Adipose tissue (tissue), 3 donors: ENCODE data around the gene ZNF746. TPM values are rescaled to one million over a fixed set of nuclear protein-coding genes. Genes with fewer than 3 reads are reported as not detected.

Experiments
- H3K27ac ChIP-seq: one replicate; pipeline ENCODE4 v1.5.1; 2013; ENCODE audit warnings: low read depth, low read length
- WGBS, 3 donors: extraction: QIAGEN DNeasy Blood & Tissue Kit; methylation state at CpG; one replicate each; pipeline ENCODE4 v1.1.7; 2013; 5-methylcytosine and 5-hydroxymethylcytosine counted together
- polyA plus RNA-seq, 3 donors: library from polyadenylated mRNA; stranded (reverse); fragments of 200-250 nt; gene quantifications; one replicate each; pipeline ENCODE4 v1.2.3, GENCODE V29; 2013
- donor health status: healthy with polysubstance abuse.
- donor health status: Bipolar disorder and iron deficiency.
- donor health status: healthy.

The ZNF746 gene
- polyA plus RNA-seq, 3 donors = 4.1 to 8.8 (median 7.9) TPM

DNA sequence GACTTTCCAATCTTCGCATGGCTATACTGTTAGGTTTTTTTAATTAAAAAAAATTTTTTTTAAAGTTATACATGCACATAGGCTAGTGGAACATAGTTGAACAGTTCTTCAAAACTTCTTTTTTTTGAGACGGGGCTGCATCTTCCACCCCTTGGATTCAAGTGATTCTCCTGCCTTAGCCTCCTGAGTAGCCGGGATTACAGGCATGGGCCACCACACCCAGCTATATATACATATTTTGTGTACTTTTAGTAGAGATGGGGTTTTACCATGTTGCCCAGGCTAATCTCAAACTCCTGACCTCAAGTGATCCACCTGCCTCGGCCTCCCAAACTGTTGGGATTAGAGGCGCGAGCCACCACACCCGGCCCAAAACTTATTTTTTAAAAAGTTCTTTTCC is 54.1 kb downstream of the ZNF746 start:
- no peak overlapping the region for H3K27ac ChIP-seq
- 95 to 98% (median 95%) methylated on average over 7 of the region's 7 CpGs for WGBS, 3 donors

DNA sequence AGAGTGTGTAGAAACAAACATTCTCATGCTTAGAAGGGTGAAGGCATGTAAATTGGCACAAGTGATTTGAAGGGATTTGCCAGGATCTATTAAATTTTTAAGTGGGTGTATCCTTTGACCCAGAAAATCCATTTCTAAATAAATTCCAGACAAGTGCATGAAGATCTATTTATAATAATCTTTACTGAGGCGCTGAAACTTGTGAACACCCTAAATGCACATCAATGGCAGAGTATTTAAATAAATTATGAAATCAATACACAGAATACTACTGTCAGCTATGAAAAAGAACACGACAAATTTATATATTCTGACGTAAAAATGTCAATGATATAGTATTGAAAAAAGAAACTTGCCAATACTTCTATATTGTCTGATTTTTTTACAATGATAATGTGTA is 54.7 kb downstream of the ZNF746 start:
- 80 to 95% (median 81%) methylated on average over 3 of the region's 3 CpGs for WGBS, 3 donors
- H3K27ac ChIP-seq = no peak overlapping the region

DNA sequence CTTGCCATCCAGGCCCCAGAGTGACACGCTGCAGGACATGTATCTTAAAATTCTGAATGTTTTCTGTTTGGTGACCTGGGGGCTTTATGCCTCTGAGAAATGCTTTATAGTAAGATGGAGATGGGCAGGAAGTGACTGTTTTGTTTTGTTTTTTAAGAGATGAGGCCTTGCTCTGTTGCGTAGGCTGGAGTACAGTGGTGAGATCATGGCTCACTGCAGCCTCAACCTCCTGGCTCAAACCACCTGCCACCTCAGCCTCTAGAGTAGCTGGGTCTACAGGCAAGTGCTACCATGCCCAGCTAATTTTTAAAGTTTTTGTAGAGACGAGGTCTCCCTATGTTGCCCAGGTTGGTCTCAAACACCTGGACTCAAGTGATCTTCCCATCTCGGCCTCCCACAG is 57.4 kb downstream of the ZNF746 start:
- WGBS, 3 donors = 80 to 85% (median 85%) methylated on average over 4 of the region's 4 CpGs

DNA sequence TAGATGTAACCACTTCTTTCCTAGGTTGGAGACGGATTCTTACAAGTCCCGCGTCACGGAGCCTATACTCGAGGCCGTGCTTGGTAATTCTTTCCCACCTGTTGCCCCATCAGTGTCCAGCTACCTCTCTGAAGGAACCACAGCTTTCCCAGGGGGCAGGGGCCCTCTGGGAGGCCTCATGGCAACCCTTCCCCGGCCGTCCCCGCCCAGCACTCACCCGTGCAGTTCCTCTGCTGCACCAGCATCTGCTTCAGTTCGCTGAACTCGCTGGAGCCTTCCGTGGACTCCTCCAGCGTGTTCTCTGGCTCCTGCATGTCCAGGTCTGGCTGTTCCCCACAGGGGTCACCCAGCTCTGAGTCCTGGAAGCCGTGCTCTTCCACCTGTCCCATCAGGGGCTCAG is 61.3 kb downstream of the ZNF746 start:
- H3K27ac ChIP-seq = no peak overlapping the region
- WGBS, 3 donors = 95 to 96% (median 95%) methylated on average over 15 of the region's 15 CpGs

More for the DNA sequence above, 57.4 kb downstream of the ZNF746 start:
- no peak overlapping the region for H3K27ac ChIP-seq

DNA sequence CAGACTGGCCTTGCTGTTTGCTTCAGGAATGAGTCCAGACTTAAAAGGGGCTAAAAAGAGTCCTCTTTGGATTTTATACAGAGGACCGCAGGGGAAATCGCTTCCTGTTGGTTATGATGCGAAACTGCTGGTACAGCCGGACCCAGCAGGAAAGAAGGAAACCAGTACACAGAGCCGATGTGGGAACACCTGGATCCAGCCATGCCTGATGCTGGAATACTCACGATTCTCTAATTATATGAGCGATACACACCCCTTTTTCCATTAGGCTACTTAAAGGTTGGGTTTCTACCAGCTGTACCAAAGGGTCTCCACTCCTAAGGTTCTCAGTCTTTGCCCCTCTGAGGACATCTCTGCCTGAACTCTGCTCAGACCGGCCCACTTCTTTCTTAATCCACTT is 64.5 kb downstream of the ZNF746 start:
- no peak overlapping the region for H3K27ac ChIP-seq
- 91 to 97% (median 96%) methylated on average over 8 of the region's 8 CpGs for WGBS, 3 donors

DNA sequence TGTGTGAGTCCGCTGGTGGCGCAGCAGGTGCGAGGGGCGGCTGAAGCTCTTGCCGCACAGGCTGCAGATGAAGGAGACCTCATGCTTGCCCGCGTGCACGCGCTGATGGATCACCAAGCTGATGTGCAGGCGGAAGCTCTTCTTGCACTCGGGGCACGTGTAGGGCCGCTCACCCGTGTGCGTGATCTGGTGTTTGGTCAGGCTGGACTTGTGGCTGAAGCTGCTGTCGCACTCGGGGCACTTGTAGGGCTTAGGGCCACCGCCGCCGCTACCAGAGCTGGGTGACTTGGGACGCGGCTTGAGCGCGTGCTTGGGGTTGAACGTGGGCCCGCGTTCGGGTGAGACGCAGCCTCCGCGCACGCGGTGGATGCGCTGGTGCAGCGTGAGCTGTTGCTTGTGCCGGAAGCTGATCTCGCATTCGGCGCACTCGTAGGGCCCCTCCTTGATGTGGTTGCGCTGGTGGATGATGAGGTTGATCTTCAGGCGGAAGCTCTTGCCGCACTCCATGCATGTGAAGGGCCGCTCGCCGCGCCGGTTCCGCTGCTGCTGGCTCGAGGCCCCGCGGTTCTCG is 65.4 kb downstream of the ZNF746 start:
- H3K27ac ChIP-seq = no peak overlapping the region
- WGBS, 3 donors = 91 to 97% (median 94%) methylated on average over 53 of the region's 53 CpGs

DNA sequence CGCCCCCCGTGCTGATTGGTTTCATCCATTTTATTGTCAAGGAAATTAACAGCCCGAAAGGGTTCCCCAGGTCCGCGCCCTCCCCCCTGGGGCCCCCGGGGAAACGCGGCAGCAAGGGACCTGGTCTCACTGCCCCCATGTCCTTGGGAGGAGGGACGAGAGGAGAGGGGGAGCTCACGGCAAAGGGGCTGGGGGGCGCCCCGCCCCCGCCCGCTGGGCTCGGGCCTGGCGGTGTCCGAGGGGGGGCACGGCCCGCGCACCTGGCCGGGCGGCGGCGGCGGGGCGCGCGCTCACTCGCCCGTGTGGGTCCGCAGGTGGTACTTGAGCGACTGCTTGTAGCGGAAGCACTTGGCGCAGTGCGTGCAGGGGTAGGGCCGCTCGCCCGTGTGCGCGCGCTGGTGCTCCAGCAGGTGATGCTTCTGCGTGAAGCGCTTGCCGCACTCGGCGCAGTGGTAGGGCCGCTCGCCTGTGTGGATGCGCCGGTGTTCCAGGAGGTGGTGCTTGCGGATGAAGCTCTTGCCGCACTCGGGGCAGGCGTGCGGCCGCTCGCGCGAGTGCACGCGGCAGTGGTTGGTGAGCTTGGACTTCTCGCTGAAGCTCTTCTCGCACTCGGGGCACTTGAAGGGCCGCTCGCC is 66.0 kb downstream of the ZNF746 start:
- H3K27ac ChIP-seq = no peak overlapping the region
- 90 to 94% (median 92%) methylated on average over 66 of the region's 66 CpGs for WGBS, 3 donors

DNA sequence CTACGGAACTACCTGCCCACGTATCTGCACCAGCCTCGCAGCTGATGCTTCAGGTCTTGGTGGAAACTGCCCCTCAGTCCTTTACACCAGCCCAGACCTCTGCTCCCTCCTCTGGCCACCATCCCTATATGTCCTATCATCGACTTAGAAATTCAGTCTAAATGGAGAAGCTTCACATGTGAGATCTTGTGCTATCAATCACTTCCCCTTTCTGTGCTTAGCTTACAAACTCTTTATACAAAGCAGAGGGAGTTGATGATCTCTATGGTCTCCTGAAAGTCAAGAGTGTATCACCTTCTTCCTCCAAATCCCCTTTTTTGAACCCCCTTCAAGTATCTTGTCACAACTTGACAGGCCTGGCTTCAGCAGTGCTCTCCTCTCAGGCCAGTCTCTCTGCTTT is 67.4 kb downstream of the ZNF746 start:
- H3K27ac ChIP-seq = no peak overlapping the region
- WGBS, 3 donors = 86 to 94% (median 88%) methylated on average over 4 of the region's 4 CpGs

DNA sequence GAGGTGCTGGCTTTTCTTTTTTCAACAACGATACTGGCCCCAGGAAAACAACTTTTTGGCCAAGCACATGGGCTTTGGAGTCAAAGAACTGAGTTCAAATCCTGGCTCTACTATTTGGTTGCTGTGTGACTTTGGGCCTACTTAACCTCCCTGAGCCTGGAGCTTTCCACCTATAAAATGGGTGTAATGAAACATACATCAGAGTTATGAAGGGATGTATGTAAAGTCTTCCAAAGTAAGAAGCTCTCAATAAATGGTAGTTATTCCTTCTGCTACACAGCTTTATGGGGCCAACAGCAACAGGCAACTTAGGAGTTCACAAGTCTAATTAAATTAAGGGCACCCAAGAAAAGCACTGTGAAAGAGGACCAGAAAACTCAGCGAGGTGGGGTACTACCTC is 69.7 kb downstream of the ZNF746 start:
- H3K27ac ChIP-seq = no peak overlapping the region
- 93 to 97% (median 95%) methylated on average over 2 of the region's 2 CpGs for WGBS, 3 donors

DNA sequence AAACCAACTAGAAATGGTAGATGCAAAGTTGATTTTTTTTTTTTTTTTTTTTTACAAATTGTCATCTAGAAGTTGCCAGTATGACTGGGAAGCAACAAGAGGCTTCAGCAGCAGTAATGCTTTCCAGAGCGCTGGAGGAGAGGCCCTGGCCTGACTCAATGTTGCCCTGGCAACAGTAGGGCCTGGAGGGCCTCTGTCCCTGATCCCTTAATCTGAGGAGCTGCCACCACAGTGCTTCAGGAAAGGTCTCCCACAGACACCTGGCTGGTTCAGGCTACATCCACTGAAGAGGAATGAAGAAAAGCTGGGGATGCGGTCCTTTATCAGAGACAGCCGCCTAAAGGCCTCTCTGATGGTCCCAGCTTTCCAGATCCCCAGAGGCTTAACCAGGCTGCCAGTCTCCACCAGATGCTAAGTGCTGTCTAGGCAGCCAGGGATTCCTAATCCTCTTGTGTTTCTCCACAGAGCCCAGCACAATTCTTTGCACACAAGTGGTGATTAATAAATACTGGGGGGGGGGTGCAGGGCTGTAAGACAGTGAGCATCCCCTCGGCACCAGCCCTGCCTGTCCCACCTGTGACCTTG is 70.4 kb downstream of the ZNF746 start:
- WGBS, 3 donors = 85 to 96% (median 92%) methylated on average over 4 of the region's 4 CpGs
- H3K27ac ChIP-seq = no peak overlapping the region

DNA sequence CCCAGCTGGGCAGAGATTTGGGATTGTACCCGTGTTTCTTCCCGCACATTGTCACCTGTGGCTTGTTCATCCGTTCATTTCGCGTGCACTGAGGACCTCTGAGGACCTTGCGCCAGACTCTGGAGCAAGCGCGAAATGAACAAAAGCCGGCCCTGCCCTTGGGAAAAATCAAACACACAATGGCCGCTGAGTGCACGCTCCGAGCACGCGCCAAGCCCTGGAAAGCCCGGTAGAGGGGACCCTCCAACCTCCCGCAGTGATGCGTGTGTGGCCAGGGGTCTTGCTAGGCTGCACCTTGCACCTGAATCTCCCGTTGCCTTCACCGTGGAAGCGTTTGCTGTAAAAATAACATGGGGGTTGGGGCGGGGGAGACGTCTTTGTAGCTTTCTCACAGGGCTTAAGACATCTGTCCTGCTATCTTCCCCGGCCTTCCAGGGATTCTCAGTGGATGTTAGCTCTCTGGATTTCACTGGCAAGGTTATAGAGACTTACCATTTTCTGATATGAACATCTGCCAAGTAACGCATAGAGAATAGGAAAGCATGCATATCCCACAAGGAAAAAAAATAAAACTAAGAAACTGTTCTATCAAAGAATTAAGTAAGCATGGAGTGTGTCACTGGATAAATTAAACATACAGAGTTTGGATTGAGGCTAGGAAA is 74.0 kb downstream of the ZNF746 start:
- WGBS, 3 donors = 31 to 34% (median 32%) methylated on average over 24 of the region's 24 CpGs
- H3K27ac ChIP-seq = no peak overlapping the region

DNA sequence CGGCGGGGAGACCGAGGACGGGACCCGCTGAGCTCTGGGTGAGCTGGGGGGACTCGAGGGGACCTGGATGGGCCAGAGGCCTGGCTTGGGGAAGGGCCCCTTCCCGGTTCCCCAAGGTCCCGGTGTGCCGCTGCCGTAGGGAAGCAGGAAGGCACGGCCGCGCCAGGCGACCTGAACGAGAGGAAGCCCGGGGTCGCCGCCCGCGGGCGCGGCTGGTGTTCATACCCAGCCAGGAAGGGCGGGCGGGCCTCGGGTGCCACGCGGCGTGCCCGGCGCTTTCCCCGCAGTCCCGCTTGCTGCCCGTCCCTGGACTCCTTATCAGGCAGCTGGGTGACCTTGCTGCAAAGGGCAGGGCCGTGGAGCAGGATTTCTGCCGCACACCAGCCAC is 74.7 kb downstream of the ZNF746 start:
- H3K27ac ChIP-seq = no peak overlapping the region
- WGBS, 3 donors = 4 to 6% (median 5%) methylated on average over 31 to 35 of the region's 35 CpGs

Other genes starting within 250 kb of the ZNF746 start
- gene ZNF783, start 235.6 kb downstream of the ZNF746 start, polyA plus RNA-seq = 1 to 10 TPM; 5.5 to 8.6 (median 7.9) TPM
- 1 to 10 TPM; 4.6 to 8.1 (median 4.8) TPM for gene ZNF777, start 36.7 kb downstream of the ZNF746 start, polyA plus RNA-seq